Measurements from ENCODE around the gene OGFOD2.
"Not testable (repeated sequence)": the region's sequence is repeated elsewhere in the genome, so short reads cannot be mapped to it uniquely, and the experiment has no call there.

The OGFOD2 gene

DNA sequence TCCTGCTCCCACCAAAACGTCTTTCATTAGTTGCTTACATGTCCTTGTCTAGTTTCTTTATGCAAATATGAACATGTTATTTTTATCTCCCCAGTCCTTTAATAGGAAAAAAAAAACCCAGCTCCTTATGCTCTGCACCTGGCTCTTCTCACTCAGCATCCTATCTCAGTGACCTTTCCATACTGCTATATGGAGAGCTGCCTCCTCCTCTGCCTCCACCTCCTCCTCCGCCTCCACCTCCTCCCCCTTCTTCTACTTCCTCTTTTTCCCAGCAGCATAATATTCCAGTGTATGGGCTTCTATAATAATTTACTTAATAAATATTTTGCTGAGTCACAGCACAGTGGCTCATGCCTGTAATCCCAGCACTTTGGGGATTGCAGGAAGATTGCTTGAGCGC lies 40.3 kb upstream of the OGFOD2 start:
- DNase-seq (ENCODE audit: insufficient read length, low spot score) (no peak), FAIRE-seq (no peak)

DNA sequence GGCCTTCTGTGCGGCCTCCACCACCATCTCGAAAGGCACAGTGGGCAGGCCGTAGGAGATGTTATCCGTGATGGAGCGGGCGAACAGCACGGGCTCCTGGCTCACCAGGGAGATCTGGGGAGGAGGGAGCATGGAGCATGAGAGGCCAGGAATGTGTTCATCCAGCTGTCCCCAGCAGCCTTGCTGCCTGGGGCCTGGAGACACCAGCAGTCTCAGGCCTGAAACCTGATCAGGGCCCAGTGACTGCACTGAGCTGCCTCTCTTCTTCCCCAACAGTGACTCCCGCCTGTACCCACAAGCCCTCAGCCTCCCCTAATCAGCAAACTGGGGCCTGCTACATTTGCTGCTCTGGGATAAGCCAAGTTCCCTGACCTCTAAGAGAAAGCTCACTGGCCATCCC lies 39.7 kb upstream of the OGFOD2 start:
- DNase-seq (ENCODE audit: insufficient read length, low spot score) (no peak), FAIRE-seq (no peak)
- TF ChIP-seq CTCF (IDR thresholded peaks at IDR 0.05; ENCODE audit: insufficient read depth, missing control alignments): no peak

More for the DNA sequence above, 40.3 kb upstream of the OGFOD2 start:
- no peak for TF ChIP-seq CTCF (IDR thresholded peaks at IDR 0.05; ENCODE audit: insufficient read depth, missing control alignments)

DNA sequence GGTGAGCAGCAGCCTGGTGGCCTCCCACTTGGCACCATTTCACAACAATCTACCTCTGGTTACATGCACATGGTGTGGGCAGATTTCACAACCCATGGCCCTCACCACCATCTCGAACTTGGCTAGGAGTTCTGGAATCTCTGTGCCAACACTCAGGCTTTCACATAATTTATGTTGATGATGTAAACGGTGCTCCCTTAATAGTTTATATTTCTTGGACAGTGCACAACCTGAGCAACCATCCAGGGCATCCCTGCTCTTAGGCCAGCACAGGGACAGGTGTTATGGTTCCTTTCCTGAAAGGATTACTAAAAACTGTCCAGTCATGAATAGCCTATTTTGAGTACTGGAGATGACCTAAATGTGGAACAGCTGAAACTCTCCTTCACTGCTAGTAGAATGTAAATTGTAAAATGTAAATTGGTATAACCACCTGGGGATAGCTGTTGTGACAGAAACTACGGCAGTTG lies 37.4 kb upstream of the OGFOD2 start:
- FAIRE-seq (no peak), DNase-seq (ENCODE audit: insufficient read length, low spot score) (no peak)
- no peak for TF ChIP-seq CTCF (IDR thresholded peaks at IDR 0.05; ENCODE audit: insufficient read depth, missing control alignments)

- DNase-seq (ENCODE audit: insufficient read length, low spot score) (no peak), FAIRE-seq (no peak)
- TF ChIP-seq CTCF (IDR thresholded peaks at IDR 0.05; ENCODE audit: insufficient read depth, missing control alignments): no peak
Measured at GRCh38 chr12:122939125-122939524, 35.9 kb upstream of the OGFOD2 start.

- not testable (repeated sequence) for DNase-seq (ENCODE audit: insufficient read length, low spot score); FAIRE-seq
Measured at GRCh38 chr12:122941351-122941750, 33.7 kb upstream of the OGFOD2 start.

- FAIRE-seq (no peak), DNase-seq (ENCODE audit: insufficient read length, low spot score) (no peak)
- no peak for TF ChIP-seq CTCF (IDR thresholded peaks at IDR 0.05; ENCODE audit: insufficient read depth, missing control alignments)
Measured at GRCh38 chr12:122942637-122943036, 32.4 kb upstream of the OGFOD2 start.

GRCh38 chr12:122943196-122943595 lies 31.8 kb upstream of the OGFOD2 start:
- no peak for TF ChIP-seq CTCF (IDR thresholded peaks at IDR 0.05; ENCODE audit: insufficient read depth, missing control alignments)
- DNase-seq (ENCODE audit: insufficient read length, low spot score) (no peak), FAIRE-seq (no peak)
